Measurements from ENCODE around the gene RFX8. TPM values are rescaled to one million over a fixed set of nuclear protein-coding genes. Genes with fewer than 3 reads are reported as not detected.

RFX8 gene
- total RNA-seq, 2 donors from 2014 or later, result not detected

GRCh38 chr2:101398116-101398821, 76.6 kb downstream of the RFX8 start:
- no peak overlapping the region for H3K4me3 ChIP-seq (ENCODE audit: low read length)
- H3K4me1 ChIP-seq (ENCODE audit: control insufficient read depth, insufficient read depth, low read length), result no peaks in the 10 kb centered on the region
- Mint-ChIP-seq H3K4me1 (peaks cover 13% of the 10 kb centered on the region), H3K9me3 (no peaks in the 10 kb centered on the region), H3K4me3 (no peak overlapping the region), H3K27me3 (ENCODE audit: insufficient read depth) (peaks cover 6% of the 10 kb centered on the region), H3K27ac (no peak overlapping the region), H3K36me3 (ENCODE audit: low read depth) (no peaks in the 10 kb centered on the region)
- no peak overlapping the region for H3K9ac ChIP-seq (ENCODE audit: extremely low read depth, low read length, poor library complexity, severe bottlenecking)
- H3K27ac ChIP-seq (ENCODE audit: low read depth, low read length), result no peak overlapping the region
- no peaks in the 10 kb centered on the region for H3K27me3 ChIP-seq (ENCODE audit: control insufficient read depth, insufficient read depth, low read length, poor library complexity, severe bottlenecking)
- no peak for TF ChIP-seq CTCF (conservative IDR thresholded peaks at IDR 0.05)
- H3K36me3 ChIP-seq (ENCODE audit: control insufficient read depth, insufficient read depth, low read length), result no peaks in the 10 kb centered on the region
- DNase-seq, result no peak
- 73 to 92% methylated on average over 3 to 10 of the region's 10 CpGs for WGBS, 2 experiments (ENCODE audit: insufficient coverage in 1 of 2, insufficient read length in 1 of 2)
- no peaks in the 10 kb centered on the region for H3K9me3 ChIP-seq (ENCODE audit: control insufficient read depth, low read length)

GRCh38 chr2:101396316-101396717, 78.6 kb downstream of the RFX8 start:
- no peaks in the 10 kb centered on the region for H3K4me1 ChIP-seq (ENCODE audit: control insufficient read depth, insufficient read depth, low read length)

GRCh38 chr2:101395545-101396315, 79.2 kb downstream of the RFX8 start:
- H3K9ac ChIP-seq (ENCODE audit: extremely low read depth, low read length, poor library complexity, severe bottlenecking), result no peak overlapping the region
- Mint-ChIP-seq H3K27ac (no peak overlapping the region), H3K27me3 (ENCODE audit: insufficient read depth) (peaks cover 9% of the 10 kb centered on the region), H3K4me1 (peaks cover 13% of the 10 kb centered on the region), H3K9me3 (no peaks in the 10 kb centered on the region), H3K4me3 (no peak overlapping the region), H3K36me3 (ENCODE audit: low read depth) (no peaks in the 10 kb centered on the region)
- no peak overlapping the region for H3K4me3 ChIP-seq (ENCODE audit: low read length)
- TF ChIP-seq CTCF (conservative IDR thresholded peaks at IDR 0.05), result no peak
- no peak for DNase-seq
- no peaks in the 10 kb centered on the region for H3K9me3 ChIP-seq (ENCODE audit: control insufficient read depth, low read length)
- no peaks in the 10 kb centered on the region for H3K27me3 ChIP-seq (ENCODE audit: control insufficient read depth, insufficient read depth, low read length, poor library complexity, severe bottlenecking)
- H3K36me3 ChIP-seq (ENCODE audit: control insufficient read depth, insufficient read depth, low read length), result no peaks in the 10 kb centered on the region
- WGBS, 2 experiments (ENCODE audit: insufficient coverage in 1 of 2, insufficient read length in 1 of 2), result 87 to 94% methylated on average over 4 to 6 of the region's 6 CpGs
- H3K27ac ChIP-seq (ENCODE audit: low read depth, low read length), result no peak overlapping the region
- H3K4me1 ChIP-seq (ENCODE audit: control insufficient read depth, insufficient read depth, low read length), result no peaks in the 10 kb centered on the region

More at GRCh38 chr2:101396316-101396717, 78.6 kb downstream of the RFX8 start:
- no peak overlapping the region for H3K9ac ChIP-seq (ENCODE audit: extremely low read depth, low read length, poor library complexity, severe bottlenecking)
- no peaks in the 10 kb centered on the region for H3K36me3 ChIP-seq (ENCODE audit: control insufficient read depth, insufficient read depth, low read length)
- DNase-seq, result no peak
- no peaks in the 10 kb centered on the region for H3K9me3 ChIP-seq (ENCODE audit: control insufficient read depth, low read length)
- Mint-ChIP-seq H3K27ac (no peak overlapping the region), H3K9me3 (no peaks in the 10 kb centered on the region), H3K4me1 (peaks cover 13% of the 10 kb centered on the region), H3K36me3 (ENCODE audit: low read depth) (no peaks in the 10 kb centered on the region), H3K27me3 (ENCODE audit: insufficient read depth) (peaks cover 9% of the 10 kb centered on the region), H3K4me3 (no peak overlapping the region)
- no peak overlapping the region for H3K4me3 ChIP-seq (ENCODE audit: low read length)
- WGBS, 2 experiments (ENCODE audit: insufficient coverage in 1 of 2, insufficient read length in 1 of 2), result 80 to 88% methylated on average over 1 of the region's 2 CpGs
- no peaks in the 10 kb centered on the region for H3K27me3 ChIP-seq (ENCODE audit: control insufficient read depth, insufficient read depth, low read length, poor library complexity, severe bottlenecking)
- H3K27ac ChIP-seq (ENCODE audit: low read depth, low read length), result no peak overlapping the region
- no peak for TF ChIP-seq CTCF (conservative IDR thresholded peaks at IDR 0.05)

Data from endodermal cell (in vitro differentiated cells).